Kidney (tissue), 14 donors: ENCODE data around the gene DUSP14. TPM values are rescaled to one million over a fixed set of nuclear protein-coding genes. Genes with fewer than 3 reads are reported as not detected.

Source experiments
- DNase-seq, 5 donors: peaks; one replicate each; pipeline ENCODE4 v3.0.0-alpha.2; 2013 to 2020
- FAIRE-seq: peaks from 2 replicates; lab custom pipeline; 2012; peaks lifted over from hg19 to GRCh38; lab: Jason Lieb, UNC
- H3K27ac ChIP-seq, 2 donors: one replicate each; pipeline ENCODE4 v1.7.0; 2013; ENCODE audit warnings: low read depth in 2 of 2, low read length in 2 of 2, inconsistent platforms in 1 of 2
- H3K27me3 ChIP-seq: one replicate; pipeline ENCODE4 v1.7.1; 2013; ENCODE audit warnings: low read length, inconsistent platforms; ENCODE audit not compliant: control insufficient read depth, insufficient read depth
- H3K36me3 ChIP-seq, 3 donors: one replicate each; pipeline versions ENCODE4 v1.7.0 to v1.7.1; 2013; ENCODE audit warnings: low read length in 3 of 3, control low read depth in 1 of 3, inconsistent platforms in 1 of 3; ENCODE audit not compliant: insufficient read depth in 3 of 3, control insufficient read depth in 2 of 3
- H3K4me1 ChIP-seq, 3 donors: one replicate each; pipeline versions ENCODE4 v1.7.0 to v1.7.1; 2013; ENCODE audit warnings: low read length in 3 of 3, inconsistent platforms in 1 of 3, low read depth in 1 of 3; ENCODE audit not compliant: control insufficient read depth in 2 of 3, insufficient read depth in 2 of 3
- H3K4me3 ChIP-seq, 3 donors: one replicate each; pipeline versions ENCODE4 v1.7.0 to v1.8.1; 2013; ENCODE audit warnings: low read length in 3 of 3, control low read depth in 1 of 3, inconsistent platforms in 1 of 3
- H3K9ac ChIP-seq, 3 donors: one replicate each; pipeline versions ENCODE4 v1.7.0 to v1.7.1; 2013; ENCODE audit warnings: low read length in 3 of 3, control low read depth in 1 of 3, inconsistent platforms in 1 of 3
- H3K9me3 ChIP-seq, 3 donors: one replicate each; pipeline versions ENCODE4 v1.7.0 to v1.7.1; 2013; ENCODE audit warnings: low read length in 3 of 3, control low read depth in 1 of 3, inconsistent platforms in 1 of 3; ENCODE audit not compliant: control insufficient read depth in 2 of 3, insufficient read depth in 1 of 3
- intact Hi-C: fragments of 100-400 bp; cut with DNase I; formaldehyde crosslinking; loops from one replicate; pipeline ENCODE4 v1.11.1; 2022
- polyA plus RNA-seq: library from polyadenylated mRNA; stranded (reverse); fragments of 350-450 nt; fragmentation: Illumina TruSeq; extraction: RNeasy Lipid Tissue Mini Kit (QIAGEN cat#74804); gene quantifications from one replicate; pipeline ENCODE4 v1.2.3, GENCODE V29; 2014; ENCODE audit warnings: low read depth, low replicate concordance; ENCODE audit not compliant: insufficient read depth
- total RNA-seq: library from RNA; stranded (reverse); fragmentation: NEBNext Ultra II Directional; extraction: Animal tissue kit (Norgen Biotek cat#: 25700); gene quantifications from one replicate; pipeline ENCODE4 v1.2.1, GENCODE V29; 2021
- TF ChIP-seq, protein P1 (sequence below): IDR thresholded peaks from 3 replicates; pipeline ENCODE4 v1.5.1; 2012; ENCODE audit warnings: mild to moderate bottlenecking, moderate library complexity, borderline replicate concordance; ENCODE audit not compliant: insufficient read depth; ENCODE audit errors: extremely low read depth
- donor health status: control.
- donor health status: control.
- donor health status: control.
- donor health status: control.
- donor health status: control.
- donor health status: DM: yes; HTN: yes; CAD: no.
- donor health status: Normal renal cell carcinoma (clear cell type).

The DUSP14 gene
- total and polyA plus RNA-seq, 2 donors from 2014 or later: 9.7 to 13.4 TPM

DNA sequence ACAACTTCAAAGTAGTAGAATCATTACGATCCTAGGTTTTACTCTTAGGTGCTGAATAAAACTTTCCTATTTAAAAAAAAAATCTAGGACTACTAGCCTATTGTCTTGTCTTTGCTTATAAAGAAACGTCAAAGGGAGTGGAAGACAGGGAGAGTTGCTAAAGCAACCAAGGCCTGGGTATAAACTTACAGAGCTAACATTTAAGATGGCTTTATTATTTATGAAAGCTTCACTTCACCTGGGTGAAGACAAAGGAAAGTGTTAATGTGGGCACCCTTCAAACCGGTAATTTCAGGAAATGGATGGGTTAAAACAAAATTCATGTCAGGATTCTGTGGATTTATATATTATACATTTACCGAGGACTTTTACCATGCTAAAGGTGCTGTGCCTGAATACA lies 2.5 kb downstream of the DUSP14 start:
- intact Hi-C loops: no loop called here
- Histone ChIP-seq H3K9ac (no peak overlapping the region), H3K4me1 (peaks cover 5 to 8% (median 6%) of the 10 kb centered on the region in 3 donors), H3K36me3 (no peaks in the 10 kb centered on the region), H3K27me3 (no peaks in the 10 kb centered on the region), H3K4me3 (no peak overlapping the region), H3K27ac (no peak overlapping the region), H3K9me3 (no peaks in the 10 kb centered on the region)
- DNase-seq (peak in 1 of 5 donors; percentile 12), FAIRE-seq (no peak)
- TF ChIP-seq, protein P1, sequence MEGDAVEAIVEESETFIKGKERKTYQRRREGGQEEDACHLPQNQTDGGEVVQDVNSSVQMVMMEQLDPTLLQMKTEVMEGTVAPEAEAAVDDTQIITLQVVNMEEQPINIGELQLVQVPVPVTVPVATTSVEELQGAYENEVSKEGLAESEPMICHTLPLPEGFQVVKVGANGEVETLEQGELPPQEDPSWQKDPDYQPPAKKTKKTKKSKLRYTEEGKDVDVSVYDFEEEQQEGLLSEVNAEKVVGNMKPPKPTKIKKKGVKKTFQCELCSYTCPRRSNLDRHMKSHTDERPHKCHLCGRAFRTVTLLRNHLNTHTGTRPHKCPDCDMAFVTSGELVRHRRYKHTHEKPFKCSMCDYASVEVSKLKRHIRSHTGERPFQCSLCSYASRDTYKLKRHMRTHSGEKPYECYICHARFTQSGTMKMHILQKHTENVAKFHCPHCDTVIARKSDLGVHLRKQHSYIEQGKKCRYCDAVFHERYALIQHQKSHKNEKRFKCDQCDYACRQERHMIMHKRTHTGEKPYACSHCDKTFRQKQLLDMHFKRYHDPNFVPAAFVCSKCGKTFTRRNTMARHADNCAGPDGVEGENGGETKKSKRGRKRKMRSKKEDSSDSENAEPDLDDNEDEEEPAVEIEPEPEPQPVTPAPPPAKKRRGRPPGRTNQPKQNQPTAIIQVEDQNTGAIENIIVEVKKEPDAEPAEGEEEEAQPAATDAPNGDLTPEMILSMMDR: no peak

- no peak for FAIRE-seq
- H3K4me1 ChIP-seq: peaks cover 0 to 8% (median 5%) of the 10 kb centered on the region in 3 donors
- DNase-seq: no peak
- TF ChIP-seq, protein P1: no peak
- no peak overlapping the region for H3K9ac ChIP-seq
- H3K4me3 ChIP-seq: no peak overlapping the region
- no peak overlapping the region for H3K27ac ChIP-seq
- no peaks in the 10 kb centered on the region for H3K9me3 ChIP-seq
- H3K36me3 ChIP-seq: no peaks in the 10 kb centered on the region
- H3K27me3 ChIP-seq: no peaks in the 10 kb centered on the region
- intact Hi-C loops: no loop called here
Measured at GRCh38 chr17:37493249-37494027, 3.7 kb downstream of the DUSP14 start.

- Histone ChIP-seq H3K9ac (no peak overlapping the region), H3K9me3 (no peaks in the 10 kb centered on the region), H3K4me3 (no peak overlapping the region), H3K36me3 (no peaks in the 10 kb centered on the region), H3K27ac (no peak overlapping the region), H3K27me3 (no peaks in the 10 kb centered on the region), H3K4me1 (peaks cover 0 to 8% (median 5%) of the 10 kb centered on the region in 3 donors)
- TF ChIP-seq, protein P1: no peak
- DNase-seq (peak in 1 of 5 donors; percentile 9), FAIRE-seq (no peak)
- intact Hi-C loops: no loop called here
Measured at GRCh38 chr17:37494401-37494831, 4.7 kb downstream of the DUSP14 start.
